ENCODE results near the gene GGCT. TPM values are rescaled to one million over a fixed set of nuclear protein-coding genes. Genes with fewer than 3 reads are reported as not detected.

GGCT gene
- total and polyA plus RNA-seq, 10 donors, result 13.8 to 53.0 (median 24.5) TPM

GRCh38 chr7:30453016-30453415, 51.6 kb downstream of the GGCT start:
- H3K27ac ChIP-seq, result peak overlapping the region in 3 of 8 donors; percentile 36 to 54 (median 47)
- H3K4me1 ChIP-seq, result peaks cover 3 to 51% (median 33%) of the 10 kb centered on the region in 6 donors
- no peaks in the 10 kb centered on the region for H3K9me3 ChIP-seq
- intact Hi-C loops (cut with DNase I; ENCODE audit: low total_unique reads), result no loop called here
- TF ChIP-seq POLR2AphosphoS5 (IDR thresholded peaks at IDR 0.05) (no peak), POLR2A (IDR thresholded peaks at IDR 0.05) (no peak)
- peaks cover 0 to 100% (median 73%) of the 10 kb centered on the region in 6 donors for H3K36me3 ChIP-seq
- DNase-seq, result no peak
- no peak overlapping the region for H3K4me3 ChIP-seq
- no peaks in the 10 kb centered on the region for H3K27me3 ChIP-seq (replicated peaks in 1 of 7)
- 88 to 96% (median 94%) methylated on average over 8 of the region's 8 CpGs for WGBS, 5 donors

DNA sequence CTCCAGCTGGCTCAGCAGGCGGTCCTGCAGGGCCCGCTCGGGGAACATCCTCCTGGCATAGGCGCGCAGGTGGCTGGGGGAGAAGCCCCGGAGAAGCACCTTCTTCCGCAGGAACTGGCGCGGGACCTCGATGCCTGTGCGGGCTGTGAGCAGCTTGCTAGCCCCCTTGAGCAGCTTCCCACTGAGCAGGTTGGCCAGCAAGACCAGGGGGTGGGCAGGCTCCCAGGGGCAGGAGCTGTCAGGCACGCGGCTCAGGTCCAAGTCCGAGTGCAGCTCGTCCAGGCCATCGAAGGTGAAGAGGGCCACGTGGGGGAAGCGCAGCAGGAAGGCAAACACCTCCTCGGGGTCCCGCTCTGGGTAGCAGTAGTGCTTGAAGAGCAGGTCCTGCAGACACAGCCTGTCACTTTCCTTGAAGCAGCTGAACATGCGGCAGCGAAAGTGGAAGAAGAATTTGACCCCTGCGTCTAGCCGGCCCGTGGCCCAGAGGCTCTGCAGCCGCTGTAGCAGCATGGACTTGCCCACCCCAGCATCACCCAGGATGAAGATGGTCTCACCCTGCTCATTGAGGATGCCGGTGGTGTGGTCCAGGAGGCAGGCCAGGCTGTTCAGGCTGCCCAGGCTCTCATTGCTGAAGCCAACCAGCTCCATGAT, 52.2 kb downstream of the GGCT start:
- H3K27ac ChIP-seq, result peak overlapping the region in 4 of 8 donors; percentile 36 to 58 (median 50)
- no peak for TF ChIP-seq POLR2AphosphoS5 (IDR thresholded peaks at IDR 0.05)
- no peak for TF ChIP-seq POLR2A (IDR thresholded peaks at IDR 0.05)
- TF ChIP-seq, protein P1, sequence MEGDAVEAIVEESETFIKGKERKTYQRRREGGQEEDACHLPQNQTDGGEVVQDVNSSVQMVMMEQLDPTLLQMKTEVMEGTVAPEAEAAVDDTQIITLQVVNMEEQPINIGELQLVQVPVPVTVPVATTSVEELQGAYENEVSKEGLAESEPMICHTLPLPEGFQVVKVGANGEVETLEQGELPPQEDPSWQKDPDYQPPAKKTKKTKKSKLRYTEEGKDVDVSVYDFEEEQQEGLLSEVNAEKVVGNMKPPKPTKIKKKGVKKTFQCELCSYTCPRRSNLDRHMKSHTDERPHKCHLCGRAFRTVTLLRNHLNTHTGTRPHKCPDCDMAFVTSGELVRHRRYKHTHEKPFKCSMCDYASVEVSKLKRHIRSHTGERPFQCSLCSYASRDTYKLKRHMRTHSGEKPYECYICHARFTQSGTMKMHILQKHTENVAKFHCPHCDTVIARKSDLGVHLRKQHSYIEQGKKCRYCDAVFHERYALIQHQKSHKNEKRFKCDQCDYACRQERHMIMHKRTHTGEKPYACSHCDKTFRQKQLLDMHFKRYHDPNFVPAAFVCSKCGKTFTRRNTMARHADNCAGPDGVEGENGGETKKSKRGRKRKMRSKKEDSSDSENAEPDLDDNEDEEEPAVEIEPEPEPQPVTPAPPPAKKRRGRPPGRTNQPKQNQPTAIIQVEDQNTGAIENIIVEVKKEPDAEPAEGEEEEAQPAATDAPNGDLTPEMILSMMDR (IDR thresholded peaks at IDR 0.05 in 8 of 11, conservative IDR thresholded peaks at IDR 0.05 in 3 of 11), result no peak
- H3K27me3 ChIP-seq (replicated peaks in 1 of 7), result no peaks in the 10 kb centered on the region
- 78 to 89% (median 85%) methylated on average over 25 to 27 of the region's 27 CpGs for WGBS, 5 donors
- H3K9me3 ChIP-seq, result no peaks in the 10 kb centered on the region
- H3K4me3 ChIP-seq, result no peak overlapping the region
- H3K36me3 ChIP-seq, result peaks cover 4 to 100% (median 76%) of the 10 kb centered on the region in 6 donors
- H3K4me1 ChIP-seq, result peaks cover 3 to 48% (median 31%) of the 10 kb centered on the region in 6 donors
- DNase-seq, result no peak
- intact Hi-C loops (cut with DNase I; ENCODE audit: low total_unique reads), result no loop called here

- DNase-seq, result no peak
- peaks cover 4 to 100% (median 80%) of the 10 kb centered on the region in 6 donors for H3K36me3 ChIP-seq
- H3K27ac ChIP-seq, result peak overlapping the region in 6 of 8 donors; percentile 27 to 58 (median 42)
Measured at GRCh38 chr7:30451539-30452279, 52.9 kb downstream of the GGCT start.

GRCh38 chr7:30450983-30451497, 53.6 kb downstream of the GGCT start:
- intact Hi-C loops (cut with DNase I; ENCODE audit: low total_unique reads), result no loop called here
- peak overlapping the region in 5 of 8 donors; percentile 27 to 55 (median 47) for H3K27ac ChIP-seq

More at GRCh38 chr7:30451539-30452279, 52.9 kb downstream of the GGCT start:
- Histone ChIP-seq H3K9me3 (no peaks in the 10 kb centered on the region), H3K4me1 (peaks cover 3 to 49% (median 31%) of the 10 kb centered on the region in 6 donors), H3K4me3 (no peak overlapping the region), H3K27me3 (replicated peaks in 1 of 7) (no peaks in the 10 kb centered on the region)
- intact Hi-C loops (cut with DNase I; ENCODE audit: low total_unique reads), result no loop called here
- peak; percentile 89 to 90 (median 89) for TF ChIP-seq POLR2AphosphoS5 (IDR thresholded peaks at IDR 0.05)
- TF ChIP-seq, protein P1 (IDR thresholded peaks at IDR 0.05 in 8 of 11, conservative IDR thresholded peaks at IDR 0.05 in 3 of 11), result no peak
- WGBS, 5 donors, result 64 to 80% (median 73%) methylated on average over 10 to 29 of the region's 29 CpGs

More at GRCh38 chr7:30450983-30451497, 53.6 kb downstream of the GGCT start:
- DNase-seq, result no peak
- Histone ChIP-seq H3K36me3 (peaks cover 4 to 100% (median 77%) of the 10 kb centered on the region in 6 donors), H3K27me3 (replicated peaks in 1 of 7) (no peaks in the 10 kb centered on the region), H3K9me3 (no peaks in the 10 kb centered on the region), H3K4me1 (peaks cover 3 to 55% (median 36%) of the 10 kb centered on the region in 6 donors), H3K4me3 (no peak overlapping the region)
- WGBS, 5 donors, result 83 to 95% (median 94%) methylated on average over 8 to 22 of the region's 22 CpGs
- TF ChIP-seq, protein P1 (IDR thresholded peaks at IDR 0.05 in 8 of 11, conservative IDR thresholded peaks at IDR 0.05 in 3 of 11), result no peak
- TF ChIP-seq POLR2A (IDR thresholded peaks at IDR 0.05) (no peak), POLR2AphosphoS5 (IDR thresholded peaks at IDR 0.05) (peak in 1 of 3 donors; percentile 40)

Measured in spleen (tissue), 11 donors.